Endothelial cell of umbilical vein (primary cell): ENCODE measurements around the gene PHACTR1. TPM values are rescaled to one million over a fixed set of nuclear protein-coding genes. Genes with fewer than 3 reads are reported as not detected.

Source experiments
- BruUV-seq: library from RNA; stranded (reverse); fragments of 400-500 nt; replicated peaks from 2 replicates; lab custom pipeline; 2021; lab: Mats Ljungman, UMichigan
- CTCF ChIA-PET: fragments of 300-600, 350-600 bp; sonication (Branson Sonifier 250); formaldehyde crosslinking; loops from one replicate; lab custom pipeline; 2021; ENCODE audit warnings: antibody characterized with exemption, inconsistent platforms; lab: Charles Lee
- POLR2A ChIA-PET: fragments of 300-600, 350-600 bp; sonication (Branson Sonifier 250); formaldehyde crosslinking; loops from one replicate; lab custom pipeline; 2021; ENCODE audit warnings: antibody characterized with exemption, inconsistent platforms; lab: Charles Lee
- DNase-seq: peaks from one replicate; pipeline ENCODE4 v3.0.0-alpha.2; 2011; ENCODE audit warnings: low read depth, low spot score
- FAIRE-seq: peaks from 2 replicates; lab custom pipeline; 2011; peaks lifted over from hg19 to GRCh38; lab: Jason Lieb, UNC
- H2AFZ ChIP-seq: 2 replicates; pipeline ENCODE4 v1.6.0; 2012; ENCODE audit warnings: low read depth, low read length, control low read depth, inconsistent platforms
- H3K27ac ChIP-seq: 2 replicates; pipeline ENCODE4 v1.5.1; 2011; ENCODE audit warnings: low read depth, mild to moderate bottlenecking, control low read depth, low read length, moderate library complexity; ENCODE audit not compliant: insufficient read depth
- H3K27me3 ChIP-seq, 2 experiments: 2 replicates each; pipeline versions ENCODE4 v1.6.0 to v1.6.1; 2011; ENCODE audit warnings: low read length in 2 of 2, mixed read lengths in 1 of 2; ENCODE audit not compliant: control insufficient read depth in 2 of 2, insufficient read depth in 2 of 2
- H3K36me3 ChIP-seq, 2 experiments: 2 replicates in 1 of 2; 3 replicates in 1 of 2; pipeline ENCODE4 v1.5.1; 2011; ENCODE audit warnings: low read length in 2 of 2, mild to moderate bottlenecking in 1 of 2, moderate library complexity in 1 of 2; ENCODE audit not compliant: control insufficient read depth in 2 of 2, insufficient read depth in 2 of 2; ENCODE audit errors: extremely low read depth in 1 of 2
- H3K4me1 ChIP-seq: 3 replicates; pipeline ENCODE4 v1.5.1; 2011; ENCODE audit warnings: mild to moderate bottlenecking, low read length; ENCODE audit not compliant: control insufficient read depth, insufficient read depth; ENCODE audit errors: extremely low read depth
- H3K4me2 ChIP-seq: 2 replicates; pipeline ENCODE4 v1.6.1; 2011; ENCODE audit warnings: low read length, control low read depth, mixed read lengths; ENCODE audit not compliant: insufficient read depth
- H3K4me3 ChIP-seq, 3 experiments: fragments of 200-600 bp in 1 of 3; sonication (generic), shearing (Covaris generic) in 1 of 3; replicated peaks in 1 of 3; 2 replicates each; pipeline ENCODE4 v1.5.1; 2011 to 2016; ENCODE audit warnings: control low read depth in 3 of 3, low read length in 3 of 3, mild to moderate bottlenecking in 2 of 3, inconsistent platforms in 1 of 3, low read depth in 1 of 3, moderate library complexity in 1 of 3; ENCODE audit not compliant: insufficient read depth in 1 of 3
- H3K79me2 ChIP-seq: 2 replicates; pipeline ENCODE4 v1.6.0; 2012; ENCODE audit warnings: low read length, inconsistent platforms; ENCODE audit not compliant: control insufficient read depth, insufficient read depth
- H3K9ac ChIP-seq: replicated peaks from 2 replicates; pipeline ENCODE3; 2011; ENCODE audit warnings: low read length, control low read depth; ENCODE audit not compliant: insufficient read depth; ENCODE audit errors: extremely low read depth
- H3K9me1 ChIP-seq: replicated peaks from 3 replicates; pipeline ENCODE4 v1.6.0; 2011; ENCODE audit warnings: mild to moderate bottlenecking, low read length; ENCODE audit not compliant: control insufficient read depth, insufficient read depth; ENCODE audit errors: extremely low read depth
- H3K9me3 ChIP-seq: replicated peaks from 2 replicates; pipeline ENCODE4 v1.5.1; 2012; ENCODE audit warnings: low read length, inconsistent platforms; ENCODE audit not compliant: control insufficient read depth, insufficient read depth
- H4K20me1 ChIP-seq: replicated peaks from 2 replicates; pipeline ENCODE3; 2011; ENCODE audit warnings: mild to moderate bottlenecking, low read length; ENCODE audit not compliant: control insufficient read depth, insufficient read depth; ENCODE audit errors: extremely low read depth
- CTCF ChIP-seq, 2 donors: IDR thresholded peaks; 1 replicate in 1 of 2; 2 replicates in 1 of 2; pipeline ENCODE4 v1.5.1; 2011; ENCODE audit warnings: low read length in 2 of 2, mild to moderate bottlenecking in 2 of 2, moderate library complexity in 2 of 2, control low read depth in 1 of 2, inconsistent platforms in 1 of 2, low read depth in 1 of 2; ENCODE audit not compliant: insufficient read depth in 1 of 2; ENCODE audit errors: extremely low read depth in 1 of 2
- EZH2 ChIP-seq: IDR thresholded peaks from 2 replicates; pipeline ENCODE4 v1.6.1; 2012; ENCODE audit warnings: borderline replicate concordance, low read depth, mild to moderate bottlenecking, moderate library complexity, low read length, inconsistent platforms; ENCODE audit not compliant: severe bottlenecking
- JUN ChIP-seq: IDR thresholded peaks from 2 replicates; pipeline ENCODE4 v1.6.1; 2011; ENCODE audit warnings: borderline replicate concordance, low read depth; ENCODE audit not compliant: insufficient read length, insufficient read depth
- MYC ChIP-seq: IDR thresholded peaks from one replicate; pipeline ENCODE4 v1.6.1; 2011; ENCODE audit warnings: mild to moderate bottlenecking, low read depth, low read length
- POLR2AphosphoS5 ChIP-seq: IDR thresholded peaks from 2 replicates; pipeline ENCODE4 v1.6.1; 2012; ENCODE audit warnings: low read depth, mild to moderate bottlenecking, control low read depth, low read length, moderate library complexity; ENCODE audit not compliant: insufficient read depth
- dilution Hi-C: fragments of 300-500 bp; cut with MboI; formaldehyde crosslinking; loops from one replicate; pipeline ENCODE4 v1.15.0; 2019; ENCODE audit warnings: low sequenced_read_pairs; ENCODE audit not compliant: extremely low pct_ligation_motif_present
- intact Hi-C: fragments of 100-400 bp; cut with micrococcal nuclease; formaldehyde crosslinking; loops from one replicate; pipeline ENCODE4 v1.10.0; 2022
- polyA plus RNA-seq, 4 experiments: library from polyadenylated mRNA; depleted of rRNA in 3 of 4; stranded (reverse) in 3 of 4; unstranded in 1 of 4; fragments of >200 nt; gene quantifications; 2 replicates each; pipeline versions ENCODE4 v1.2.1 to v1.2.3, GENCODE V29; 2011 to 2012; ENCODE audit warnings: missing spikeins in 1 of 4
- total RNA-seq: library from RNA; stranded (reverse); gene quantifications from 2 replicates; pipeline ENCODE4 v1.2.3, GENCODE V29; 2021

The PHACTR1 gene
- total and polyA plus RNA-seq, 2 donors (not counting 3 experiments of a cell fraction or from before 2014, with no cell fraction given) = 2.4 to 23.2 TPM

- no peak for DNase-seq
- no peak overlapping the region for H3K9ac ChIP-seq
- no peaks in the 10 kb centered on the region for H3K36me3 ChIP-seq
- ChIA-PET CTCF (interaction anchor here (1.3 kb wide), 1 partner anchor 22 kb away, joined by 3 read pairs; no protein-coding TSS in a partner anchor), POLR2A (no interaction called here)
- H3K27me3 ChIP-seq = peaks cover 0 to 10% of the 10 kb centered on the region in 2 experiments
- no peak for TF ChIP-seq JUN
- TF ChIP-seq CTCF (IDR thresholded peaks at IDR 0.05; ENCODE audit: extremely low read depth in 1 of 2, insufficient read depth in 1 of 2, low read depth in 1 of 2, low read length in 2 of 2) = no peak
- no peak for TF ChIP-seq POLR2AphosphoS5
- no peak for TF ChIP-seq MYC
- no peak for TF ChIP-seq EZH2
- no peaks in the 10 kb centered on the region for H4K20me1 ChIP-seq
- H3K9me3 ChIP-seq = no peaks in the 10 kb centered on the region
- no peak for FAIRE-seq
- no peak overlapping the region for H3K4me3 ChIP-seq
- no TSS peak for BruUV-seq
- dilution Hi-C loops (no loop called here), intact Hi-C loops (loop anchor here (10.0 kb wide), 2 partner anchors 209 to 389 kb away; no protein-coding TSS in a partner anchor)
- H3K27ac ChIP-seq = no peak overlapping the region
- H2AFZ ChIP-seq = no peak overlapping the region
- H3K79me2 ChIP-seq = no peaks in the 10 kb centered on the region
- no peak overlapping the region for H3K4me2 ChIP-seq
- no peaks in the 10 kb centered on the region for H3K9me1 ChIP-seq
- no peaks in the 10 kb centered on the region for H3K4me1 ChIP-seq
These were observed 199.4 kb downstream of the PHACTR1 start for GRCh38 chr6:12916006-12916405.
